KOPT-K1 (cell line): Measurements from ENCODE around the gene TLE6.
"Not testable (repeated sequence)": the region's sequence is repeated elsewhere in the genome, so short reads cannot be mapped to it uniquely, and the experiment has no call there.

Source experiments
- H3K27ac ChIP-seq: fragments of 200-600 bp; sonication (generic); 2 replicates; pipeline ENCODE4 v1.5.1; 2016; ENCODE audit warnings: antibody characterized with exemption, mild to moderate bottlenecking, low read depth, low read length; ENCODE audit not compliant: poor library complexity, severe bottlenecking
- H3K36me3 ChIP-seq: fragments of 200-600 bp; sonication (generic); 2 replicates; pipeline ENCODE4 v1.5.1; 2017; ENCODE audit warnings: antibody characterized with exemption, mild to moderate bottlenecking, low read length, moderate library complexity; ENCODE audit not compliant: insufficient read depth
- H3K9me3 ChIP-seq: fragments of 200-600 bp; sonication (generic); 2 replicates; pipeline ENCODE4 v1.5.1; 2017; ENCODE audit warnings: antibody characterized with exemption, low read length, mild to moderate bottlenecking; ENCODE audit not compliant: insufficient read depth, poor library complexity, severe bottlenecking

Gene TLE6

DNA sequence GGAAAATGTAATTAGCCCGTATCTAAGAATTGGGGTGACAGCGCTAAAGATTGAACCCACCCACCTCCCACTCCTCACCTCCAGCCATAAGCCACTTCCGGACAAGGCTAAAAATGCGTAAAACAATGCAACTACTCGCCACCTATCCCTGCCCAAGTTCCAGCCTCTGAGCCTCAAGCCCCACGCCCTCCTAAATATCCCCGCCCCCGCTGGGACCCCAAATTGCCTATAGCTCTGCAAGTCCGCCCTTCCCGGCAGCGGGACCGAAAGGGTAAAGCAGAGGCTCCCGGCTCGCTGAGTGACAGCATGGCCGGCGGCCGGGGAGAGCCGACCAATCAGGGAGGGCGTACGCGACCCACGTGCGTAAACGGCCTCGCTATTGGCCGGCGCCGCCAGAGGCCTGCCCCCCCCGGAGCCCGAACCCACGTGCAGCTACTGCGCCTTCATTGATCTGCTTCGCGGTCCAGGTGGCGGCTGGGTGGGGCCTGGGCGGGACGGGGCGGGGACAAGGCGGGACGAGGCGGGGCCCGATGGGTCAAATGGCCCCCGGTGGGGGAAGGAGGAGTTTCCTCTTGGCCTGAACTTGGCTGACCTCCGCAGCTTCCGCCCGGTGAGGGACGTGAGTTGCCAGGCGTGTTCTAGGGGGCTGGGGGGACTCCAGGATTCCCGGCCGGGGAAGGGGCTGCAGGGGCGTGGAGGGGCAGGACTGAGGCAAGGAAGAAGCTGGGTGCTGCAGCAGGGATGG is at the start of gene TLE6:
Gene TLE6 (plus strand): TSS at position 564 of the 745 bp plus-strand sequence. CDS start 670 bp downstream, outside the sequence.
- no peak within 1 kb of the TSS for H3K27ac ChIP-seq

DNA sequence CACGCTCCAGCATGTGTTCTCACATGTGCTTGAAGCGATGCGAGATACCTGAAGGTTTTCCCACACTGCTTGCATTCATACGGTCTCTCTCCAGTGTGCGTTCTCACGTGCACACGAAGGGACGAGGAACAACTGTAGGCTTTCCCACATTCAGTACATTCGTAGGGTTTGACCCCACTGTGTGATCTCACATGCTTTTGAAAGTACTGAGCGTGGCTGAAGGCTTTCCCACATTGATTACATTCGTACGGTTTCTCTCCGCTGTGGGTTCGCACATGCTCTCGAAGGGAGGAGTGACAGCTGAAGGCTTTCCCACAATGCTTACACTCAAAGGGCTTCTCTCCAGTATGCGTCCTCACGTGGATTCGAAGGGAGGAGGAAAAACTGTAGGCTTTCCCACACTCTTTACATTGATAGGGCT is 43.9 kb upstream of the TLE6 start:
- H3K9me3 ChIP-seq = peaks cover 72% of the 10 kb centered on the region
- H3K36me3 ChIP-seq = peaks cover 66% of the 10 kb centered on the region
- H3K27ac ChIP-seq = no peak overlapping the region

More for the DNA sequence above, at the start of gene TLE6:
- Histone ChIP-seq H3K36me3 (no peaks in the 10 kb centered on the region), H3K9me3 (no peaks in the 10 kb centered on the region)

DNA sequence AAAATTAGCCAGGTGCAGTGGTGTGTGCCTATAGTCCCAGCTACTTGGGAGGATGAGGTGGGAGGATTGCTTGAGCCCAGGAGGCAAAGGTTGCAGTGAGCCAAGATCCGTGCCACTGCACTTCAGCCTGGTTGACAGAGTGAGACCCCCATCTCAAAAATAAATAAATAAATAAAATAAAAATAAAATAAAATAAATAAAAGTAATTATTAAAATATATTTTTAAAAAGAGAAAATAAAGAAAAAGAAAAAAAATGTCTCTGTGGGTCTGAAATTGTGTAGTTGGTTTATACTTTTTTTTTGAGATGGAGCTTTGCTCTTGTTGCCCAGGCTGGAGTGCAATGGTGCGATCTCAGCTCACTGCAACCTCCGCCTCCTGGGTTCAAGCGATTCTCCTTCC is 41.5 kb upstream of the TLE6 start:
- H3K9me3 ChIP-seq = peaks cover 67% of the 10 kb centered on the region

DNA sequence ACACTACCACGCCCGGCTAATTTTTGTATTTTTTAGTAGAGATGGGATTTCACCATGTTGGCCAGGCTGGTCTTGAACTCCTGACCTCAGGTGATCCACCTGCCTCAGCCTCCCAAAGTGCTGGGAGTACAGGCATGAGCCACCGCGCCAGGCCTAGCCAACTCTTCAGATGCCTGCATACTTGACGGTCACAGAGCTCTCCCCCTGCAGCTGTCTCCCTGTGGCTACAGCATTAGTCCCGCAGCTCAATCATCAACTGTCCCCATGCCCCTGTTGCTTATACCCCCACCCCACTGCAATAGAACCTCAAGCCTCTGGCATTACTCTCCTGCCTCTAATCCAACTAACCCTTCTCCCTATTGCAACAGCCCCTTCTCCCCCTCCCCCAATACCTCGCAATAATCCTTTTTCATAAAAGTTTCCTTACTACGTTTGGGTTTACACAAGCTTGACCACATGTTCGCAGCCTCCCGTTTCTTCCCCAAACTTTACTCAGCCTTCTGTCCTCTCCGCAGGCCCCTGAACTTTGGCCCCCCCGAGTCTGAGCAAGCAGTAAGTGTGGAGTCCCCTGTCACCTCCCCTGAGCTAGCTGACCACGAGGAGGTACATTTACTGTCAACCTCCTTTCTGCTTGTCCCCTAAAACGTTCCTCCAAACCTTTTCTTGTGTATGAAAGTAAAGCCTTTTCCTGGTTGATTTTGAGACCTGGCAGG is 34.3 kb upstream of the TLE6 start:
- Histone ChIP-seq H3K27ac (no peak overlapping the region), H3K9me3 (no peaks in the 10 kb centered on the region), H3K36me3 (peaks cover 14% of the 10 kb centered on the region; the same call in 1 of the 2 replicates)

More for the DNA sequence above, 41.5 kb upstream of the TLE6 start:
- not testable (repeated sequence) for H3K27ac ChIP-seq
- H3K36me3 ChIP-seq = peaks cover 69% of the 10 kb centered on the region

DNA sequence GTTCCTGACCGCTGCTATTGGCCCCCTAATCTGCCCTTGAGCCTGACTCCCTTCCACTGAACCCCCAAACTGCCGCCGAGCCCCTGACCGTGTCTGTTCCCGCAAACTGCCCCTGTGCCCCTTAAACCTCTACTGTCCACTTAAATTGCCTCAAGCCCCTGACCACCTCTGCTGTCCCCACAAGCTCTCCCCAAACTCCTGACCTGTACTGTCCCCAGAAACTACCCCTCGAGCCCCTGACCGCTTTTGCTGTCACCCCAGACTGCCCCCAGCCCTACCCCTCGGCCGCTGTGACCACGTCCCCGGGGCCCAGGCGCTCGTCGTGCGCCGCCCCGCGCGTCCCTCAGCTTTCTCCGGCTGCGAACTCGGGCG is 33.0 kb upstream of the TLE6 start:
- H3K36me3 ChIP-seq = peaks cover 4% of the 10 kb centered on the region; the same call in 1 of the 2 replicates

DNA sequence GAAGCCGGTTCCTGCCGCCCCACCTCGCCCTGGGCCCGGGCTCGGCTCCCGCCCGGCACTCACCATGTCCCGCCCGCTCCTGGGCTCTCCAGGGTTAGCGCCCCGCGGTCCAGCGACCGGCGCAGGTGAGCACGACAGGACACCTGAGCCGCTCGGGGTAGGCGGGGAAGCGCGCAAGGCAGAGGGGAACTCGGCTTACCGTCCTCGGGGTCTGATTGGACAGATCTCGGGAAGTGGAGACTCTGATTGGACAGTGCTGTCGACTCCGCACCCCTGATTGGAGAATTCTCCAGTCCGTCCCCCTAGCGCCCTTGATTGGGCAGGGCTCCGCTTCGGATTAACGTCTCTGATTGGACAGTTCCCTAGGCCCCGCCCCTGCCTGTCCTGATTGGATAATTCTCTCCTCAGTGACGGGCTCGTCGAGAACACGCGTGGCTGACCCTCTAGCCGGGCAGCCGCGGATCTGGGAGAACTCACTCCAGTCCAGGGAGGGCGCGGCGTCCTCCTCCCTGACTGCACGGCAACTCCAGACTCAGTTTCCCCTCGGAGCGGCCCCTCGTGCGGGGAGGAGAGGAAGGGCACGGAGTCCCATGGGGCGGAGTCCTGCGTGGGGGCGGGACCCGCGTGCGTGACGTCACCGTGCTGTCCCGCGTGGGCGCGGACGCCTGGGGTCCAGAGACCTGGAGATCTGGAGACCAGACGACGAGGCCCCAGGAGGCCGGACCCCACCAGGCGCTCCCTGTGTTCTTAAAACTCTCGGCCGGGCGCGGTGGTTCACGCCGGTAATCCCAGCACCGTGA is 32.4 kb upstream of the TLE6 start, which contains the start of gene ZNF77:
Gene ZNF77 (minus strand): TSS at position 197 of the 800 bp plus-strand sequence. CDS start 131 bp downstream, at position 66.
- no peaks in the 10 kb centered on the region for H3K36me3 ChIP-seq
- peak within 1 kb of the TSS; percentile 64 for H3K27ac ChIP-seq
- no peaks in the 10 kb centered on the region for H3K9me3 ChIP-seq

More for the DNA sequence above, 33.0 kb upstream of the TLE6 start:
- no peaks in the 10 kb centered on the region for H3K9me3 ChIP-seq
- H3K27ac ChIP-seq = peak overlapping the region; percentile 64

DNA sequence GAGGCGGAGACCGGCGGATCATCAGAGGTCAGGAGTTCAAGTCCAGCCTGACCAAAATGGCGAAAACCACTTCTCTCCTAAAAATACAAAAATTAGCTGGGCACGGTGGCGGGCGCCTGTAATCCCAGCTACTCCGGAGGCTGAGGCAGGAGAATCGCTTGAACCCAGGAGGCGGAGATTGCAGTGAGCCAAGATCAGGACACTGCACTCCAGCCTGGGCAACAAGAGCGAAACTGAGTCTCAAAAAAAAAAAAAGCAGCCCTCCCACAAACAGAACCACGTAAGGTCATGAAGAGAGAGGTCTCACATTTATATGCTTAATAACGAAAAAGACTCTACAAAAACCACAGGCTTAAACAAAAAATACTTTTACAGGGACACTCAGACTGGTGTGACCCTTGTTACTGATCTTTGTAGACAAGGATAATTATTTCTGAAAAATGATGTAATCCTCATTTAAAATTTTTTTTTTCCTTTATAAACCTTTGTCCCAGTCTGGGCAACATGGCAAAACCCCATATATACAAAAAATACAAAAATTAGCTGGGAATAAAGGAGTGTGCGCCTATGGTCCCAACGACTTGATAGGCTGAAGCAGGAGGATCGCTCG is 31.7 kb upstream of the TLE6 start:
- no peaks in the 10 kb centered on the region for H3K36me3 ChIP-seq
- H3K9me3 ChIP-seq = no peaks in the 10 kb centered on the region
- peak overlapping the region; percentile 64 for H3K27ac ChIP-seq

DNA sequence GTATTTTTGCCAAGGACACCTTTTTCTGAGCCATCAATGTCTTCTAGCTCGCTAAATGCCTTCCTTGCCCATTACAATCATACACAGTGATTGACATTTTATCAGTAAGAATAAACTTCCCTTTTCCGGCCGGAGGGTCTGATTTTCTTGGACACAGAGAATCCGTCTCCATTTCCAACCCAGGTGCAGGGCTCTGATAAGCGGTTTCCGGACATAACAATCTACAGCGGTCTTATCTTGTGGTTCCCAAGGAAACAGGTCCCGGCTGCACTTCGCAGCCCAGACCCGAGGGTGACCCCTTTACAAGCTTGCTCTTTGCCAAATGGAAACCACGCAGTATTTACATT is 27.5 kb upstream of the TLE6 start:
- Histone ChIP-seq H3K27ac (peak overlapping the region; percentile 91), H3K9me3 (no peaks in the 10 kb centered on the region)

DNA sequence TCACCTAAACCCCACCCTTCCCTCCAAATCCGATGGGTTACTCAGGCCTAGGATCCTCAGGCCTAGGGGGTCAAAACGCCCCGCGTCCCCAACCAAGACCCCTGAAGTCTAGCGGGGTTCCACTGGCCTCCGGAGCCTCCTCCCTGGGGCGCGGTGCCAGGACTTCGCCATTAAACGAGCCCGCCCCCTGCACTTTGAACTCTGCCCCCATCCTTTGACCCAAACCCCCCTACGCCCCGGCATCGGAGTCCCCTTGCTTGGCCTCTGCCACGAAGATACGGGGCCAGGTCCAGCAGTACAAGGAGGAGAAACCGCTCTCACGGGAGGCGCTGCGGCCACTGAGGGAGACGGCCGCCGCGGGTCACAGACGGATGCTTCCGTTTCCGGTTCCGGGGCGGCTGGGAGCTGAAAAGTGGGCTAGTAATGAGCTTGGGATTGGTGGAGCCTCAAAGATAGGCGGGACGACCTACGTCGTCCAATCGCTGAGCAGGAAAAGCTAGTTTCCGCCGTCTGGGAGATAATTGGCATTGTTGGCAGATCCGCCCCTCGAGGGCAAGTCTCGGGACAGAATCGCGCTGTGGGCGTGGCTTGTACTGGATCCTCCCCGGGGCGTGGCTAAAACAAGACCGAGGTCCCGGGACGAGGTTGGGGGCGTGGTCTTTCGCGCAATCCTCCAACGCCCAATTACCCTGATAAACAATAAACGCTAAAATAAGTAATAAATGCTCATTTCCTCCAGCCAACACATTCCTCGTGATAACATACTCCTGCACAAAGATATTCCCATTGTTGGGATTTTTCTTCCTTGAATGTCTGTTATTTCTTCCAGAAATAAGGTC is 26.9 kb upstream of the TLE6 start:
- H3K9me3 ChIP-seq = no peaks in the 10 kb centered on the region
- H3K36me3 ChIP-seq = no peaks in the 10 kb centered on the region
- peak overlapping the region; percentile 91 for H3K27ac ChIP-seq

More for the DNA sequence above, 27.5 kb upstream of the TLE6 start:
- H3K36me3 ChIP-seq = no peaks in the 10 kb centered on the region

DNA sequence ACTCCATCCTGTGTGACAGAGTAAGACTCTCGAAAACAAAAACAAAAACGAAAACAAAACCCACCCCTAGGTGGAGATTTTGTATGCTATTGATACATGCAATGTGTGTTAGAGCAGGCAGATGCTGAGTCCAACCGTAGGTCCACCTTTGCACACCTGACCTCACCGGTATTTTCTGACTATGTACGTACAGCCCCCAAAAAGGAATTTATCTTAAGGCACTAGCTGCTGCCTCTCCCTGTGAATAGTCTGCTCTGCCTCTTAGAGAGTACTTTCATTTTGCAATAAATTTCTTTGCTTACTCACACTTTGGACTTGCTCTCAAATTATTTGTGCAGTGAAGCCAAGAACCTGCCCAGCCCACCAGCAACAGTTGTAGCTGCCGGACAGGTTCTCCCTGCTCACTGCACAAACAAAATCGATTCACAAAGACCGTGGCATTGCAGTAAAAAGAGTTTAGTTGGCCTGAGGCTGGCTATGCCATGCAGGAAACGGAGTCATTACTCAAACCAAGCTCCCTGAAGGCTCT is 24.3 kb upstream of the TLE6 start:
- Histone ChIP-seq H3K36me3 (no peaks in the 10 kb centered on the region), H3K9me3 (no peaks in the 10 kb centered on the region), H3K27ac (no peak overlapping the region)

DNA sequence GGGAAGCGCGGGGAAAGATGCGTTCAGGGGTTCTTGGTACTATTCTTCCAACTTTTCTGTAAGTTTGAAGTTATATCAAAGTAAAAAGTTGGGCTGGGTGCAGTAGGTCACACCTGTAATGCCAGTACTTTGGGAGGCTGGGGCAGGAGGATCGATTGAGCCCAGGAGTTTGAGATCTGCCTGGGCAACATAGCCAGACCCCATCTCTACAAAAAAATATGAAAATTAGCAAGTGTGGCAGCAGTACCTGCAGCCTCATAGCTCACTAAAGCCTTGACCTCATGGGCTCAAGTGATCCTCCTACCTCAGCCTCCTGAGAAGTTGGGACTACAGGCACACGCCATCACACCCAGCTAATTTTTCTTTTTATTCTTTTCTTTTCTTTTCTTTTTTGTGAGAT is 20.2 kb upstream of the TLE6 start:
- no peak overlapping the region for H3K27ac ChIP-seq
- no peaks in the 10 kb centered on the region for H3K36me3 ChIP-seq
- H3K9me3 ChIP-seq = no peaks in the 10 kb centered on the region

DNA sequence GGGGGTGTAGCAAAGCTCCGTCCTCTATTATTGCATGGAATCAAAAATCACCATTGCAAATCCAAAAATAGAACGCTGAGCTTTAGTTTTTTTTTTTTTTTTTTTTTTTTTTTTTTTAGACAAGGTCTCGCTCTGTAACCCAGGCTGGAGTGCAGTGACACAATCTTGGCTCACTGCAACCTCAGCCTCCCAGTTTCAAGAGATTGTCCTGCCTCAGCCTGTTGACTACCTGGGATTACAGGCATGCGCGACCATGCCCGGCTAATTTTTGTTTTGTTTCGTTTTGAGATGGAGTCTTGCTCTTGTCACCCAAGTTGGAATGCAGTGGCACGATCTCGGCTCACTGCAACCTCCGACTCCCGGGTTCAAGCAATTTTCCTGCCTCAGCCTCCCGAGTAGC is 17.2 kb upstream of the TLE6 start:
- Histone ChIP-seq H3K9me3 (no peaks in the 10 kb centered on the region), H3K27ac (no peak overlapping the region), H3K36me3 (no peaks in the 10 kb centered on the region)

DNA sequence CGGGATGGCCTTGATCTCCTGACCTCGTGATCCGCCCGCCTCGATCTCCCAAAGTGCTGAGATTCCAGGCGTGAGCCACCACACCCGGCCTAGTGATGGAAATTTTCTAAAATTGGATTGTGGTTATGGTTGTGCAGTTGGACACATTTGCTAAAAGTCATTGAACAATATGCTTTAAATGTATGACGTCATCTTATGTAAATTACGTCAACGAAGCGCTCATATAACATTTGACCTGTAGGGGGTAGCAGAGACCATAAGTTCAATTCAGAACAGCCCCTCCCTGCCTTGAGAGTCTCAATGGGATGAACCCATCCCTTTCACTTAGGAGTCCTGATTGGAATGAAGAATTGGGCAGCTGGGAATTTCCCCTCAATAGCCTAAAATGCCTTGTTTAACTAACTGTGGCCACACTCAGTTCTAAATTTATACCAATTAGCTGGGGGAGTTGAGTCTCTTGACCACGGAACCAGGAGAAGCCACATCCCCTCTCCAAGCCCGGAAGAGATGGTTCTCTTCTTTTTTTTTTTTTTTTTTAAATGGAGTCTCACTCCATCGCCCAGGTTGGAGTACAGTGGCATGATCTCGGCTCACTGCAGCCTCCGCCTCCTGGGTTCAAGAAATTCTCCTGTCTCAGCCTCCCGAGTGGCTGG is 15.2 kb upstream of the TLE6 start:
- Histone ChIP-seq H3K36me3 (no peaks in the 10 kb centered on the region), H3K27ac (no peak overlapping the region), H3K9me3 (no peaks in the 10 kb centered on the region)
